NK-92 treated with Interleukin-12 subunit alpha and Interleukin-12 subunit beta, amount 100 ng/mL, for 24 hours (cell line): ENCODE measurements around the gene EPB41.
"Not testable (repeated sequence)": the region's sequence is repeated elsewhere in the genome, so short reads cannot be mapped to it uniquely, and the experiment has no call there.

Experiments
- DNase-seq: peaks from one replicate; lab custom pipeline; 2025; lab: John Stamatoyannopoulos, UW

EPB41 gene

DNA sequence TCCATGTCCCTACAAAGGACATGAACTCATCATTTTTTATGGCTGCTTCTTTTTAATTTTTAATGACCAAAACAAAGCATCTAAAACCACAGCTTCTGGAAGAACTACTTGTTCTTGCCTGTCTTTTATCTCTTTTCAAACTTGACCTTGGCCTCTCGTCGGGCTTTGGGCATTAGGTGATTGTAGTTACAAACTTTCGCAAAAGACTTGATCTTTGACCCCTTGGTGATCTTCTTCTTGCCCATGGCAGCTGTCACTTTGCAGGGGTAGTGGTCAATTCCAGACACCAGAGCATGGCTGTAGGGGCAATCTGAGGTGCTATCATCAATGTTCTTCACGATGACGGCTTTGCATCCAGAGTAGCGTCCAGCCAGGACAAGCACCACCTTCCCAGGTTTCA, 67.8 kb downstream of the EPB41 start:
- no peak for DNase-seq

GRCh38 chr1:28983091-28983490, 68.7 kb downstream of the EPB41 start:
- DNase-seq: no peak

DNA sequence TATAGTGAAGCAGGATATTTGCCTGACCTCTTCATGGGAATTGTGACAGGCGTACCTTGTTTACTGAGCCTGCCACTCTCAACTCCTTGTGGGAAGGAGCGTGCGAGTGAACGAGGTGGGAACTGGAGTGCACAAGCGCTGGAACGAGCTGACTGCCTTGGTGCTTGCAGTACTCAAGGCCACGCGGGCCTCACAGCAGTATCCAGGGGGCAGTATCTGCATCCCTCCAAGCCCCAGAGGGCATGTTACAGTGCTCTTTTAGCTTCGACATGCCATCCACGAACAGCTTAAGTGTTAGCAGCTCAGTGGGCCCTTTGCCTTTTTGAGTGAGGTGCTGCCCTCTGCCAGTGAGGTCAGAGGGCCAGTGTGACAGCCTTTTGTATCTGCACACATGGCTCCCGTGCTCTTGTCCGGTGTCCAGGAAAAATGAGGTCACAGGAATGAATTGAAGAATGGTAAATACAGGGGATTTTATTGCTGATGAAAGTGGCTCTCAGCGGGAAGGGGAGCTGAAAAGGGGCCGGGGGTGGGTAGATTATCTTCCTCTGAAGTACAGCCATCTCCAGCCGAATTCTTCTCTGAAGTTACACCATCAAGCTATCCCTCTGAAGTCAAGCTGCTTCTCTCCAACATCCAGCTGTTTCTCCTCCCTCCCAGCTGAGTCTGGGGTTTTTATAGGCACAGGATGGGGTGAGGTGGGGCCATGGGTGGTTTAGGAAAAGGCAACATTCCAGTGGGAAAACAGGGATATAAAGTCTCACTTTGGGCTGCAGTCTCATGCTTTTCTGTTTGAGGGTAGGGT, 69.3 kb downstream of the EPB41 start:
- DNase-seq: no peak

- DNase-seq: no peak
These were observed 69.9 kb downstream of the EPB41 start for GRCh38 chr1:28984311-28984684.

- DNase-seq: no peak
These were observed 71.1 kb downstream of the EPB41 start for GRCh38 chr1:28985427-28985826.

GRCh38 chr1:28986306-28986910, 72.0 kb downstream of the EPB41 start:
- no peak for DNase-seq

- no peak for DNase-seq
These were observed 88.4 kb downstream of the EPB41 start for GRCh38 chr1:29002792-29003191.

DNA sequence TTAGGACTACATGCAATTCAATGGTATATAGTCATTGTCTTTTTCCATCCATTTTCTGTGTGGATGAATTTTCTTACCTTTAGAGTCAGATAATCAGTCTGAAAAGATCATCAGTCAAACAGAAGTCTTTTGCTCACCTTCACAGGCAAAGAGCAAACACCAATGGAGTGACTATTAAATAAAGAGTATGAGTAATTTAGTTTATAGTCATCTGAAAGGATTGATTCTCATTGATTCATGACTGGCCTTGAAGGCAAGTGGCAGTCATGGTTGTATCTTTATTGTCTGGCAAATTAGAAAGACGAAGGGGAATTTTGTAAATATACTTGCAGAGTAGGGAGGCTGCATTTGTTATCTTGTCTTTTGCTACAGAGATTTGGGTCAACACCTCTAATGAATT, 89.9 kb downstream of the EPB41 start:
- no peak for DNase-seq

GRCh38 chr1:29004798-29005197, 90.4 kb downstream of the EPB41 start:
- DNase-seq: no peak

DNA sequence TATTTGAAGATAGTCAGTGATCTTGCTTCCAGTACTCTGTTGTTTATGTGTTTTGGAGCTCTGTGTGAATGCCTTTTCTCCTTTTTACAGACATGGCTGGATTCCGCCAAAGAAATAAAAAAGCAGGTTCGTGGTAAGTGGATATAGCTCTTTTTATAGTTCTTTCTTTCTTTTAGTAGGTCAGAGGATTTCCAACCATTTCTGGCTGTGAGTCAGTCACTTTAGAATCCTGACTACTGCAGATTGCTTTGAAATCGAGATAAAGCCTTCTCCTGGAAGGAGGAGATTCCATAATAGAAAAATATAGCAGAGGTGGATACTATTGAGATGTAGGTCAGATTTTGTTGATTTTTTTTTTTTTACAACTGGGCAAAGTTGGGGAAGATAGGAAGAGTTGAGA, 97.4 kb downstream of the EPB41 start:
- DNase-seq: no peak

DNA sequence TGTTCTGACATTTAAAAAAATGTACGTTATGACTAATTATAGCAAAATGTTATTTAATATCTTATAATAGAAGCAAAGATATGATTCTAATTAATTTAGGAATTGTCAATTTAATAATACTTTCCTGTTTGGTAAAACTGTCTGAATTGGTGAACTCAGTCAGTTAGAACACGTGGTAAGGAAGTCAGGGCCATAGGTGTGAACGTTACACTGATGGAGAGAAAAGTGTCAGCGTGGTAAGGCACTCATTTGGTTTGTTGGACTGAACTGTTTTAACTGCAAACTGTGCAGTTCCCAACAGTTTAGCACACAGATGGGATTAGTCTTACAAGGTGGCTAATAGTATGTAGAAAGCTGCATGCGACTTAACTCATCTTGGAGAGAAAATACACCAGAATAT, 102.9 kb downstream of the EPB41 start:
- DNase-seq: no peak

DNA sequence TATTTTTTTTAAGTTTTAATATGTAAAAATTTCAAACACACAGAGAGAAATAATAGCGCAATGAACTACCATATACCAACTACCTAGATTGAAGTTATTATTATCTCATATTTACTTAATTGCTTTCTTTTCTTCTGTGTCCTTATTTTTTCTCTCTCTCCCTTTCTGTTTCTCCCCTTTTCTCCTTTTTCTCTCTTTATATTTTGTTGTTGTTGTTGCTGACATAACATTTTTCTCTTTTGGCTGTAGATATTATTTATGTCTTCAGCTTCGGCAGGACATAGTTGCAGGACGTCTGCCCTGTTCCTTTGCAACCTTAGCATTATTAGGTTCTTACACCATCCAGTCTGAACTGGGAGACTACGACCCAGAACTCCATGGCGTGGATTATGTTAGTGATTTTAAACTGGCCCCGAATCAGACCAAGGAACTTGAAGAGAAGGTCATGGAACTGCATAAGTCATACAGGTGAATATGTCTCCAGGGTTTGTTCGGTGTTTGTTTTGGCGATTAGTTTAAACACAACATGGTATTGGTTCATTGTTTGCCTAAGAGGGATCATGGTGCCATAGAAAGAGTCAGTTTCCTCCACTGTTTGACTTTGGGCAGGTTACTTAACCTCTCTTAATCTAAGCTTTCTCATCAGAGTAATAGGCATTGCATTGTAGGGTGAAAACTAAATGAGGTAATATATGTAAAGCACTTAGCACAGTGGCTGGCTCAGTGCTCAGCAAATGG, 103.8 kb downstream of the EPB41 start:
- no peak for DNase-seq

GRCh38 chr1:29022620-29023019, 108.3 kb downstream of the EPB41 start:
- DNase-seq: no peak

GRCh38 chr1:29029667-29030066, 115.3 kb downstream of the EPB41 start:
- DNase-seq: no peak

DNA sequence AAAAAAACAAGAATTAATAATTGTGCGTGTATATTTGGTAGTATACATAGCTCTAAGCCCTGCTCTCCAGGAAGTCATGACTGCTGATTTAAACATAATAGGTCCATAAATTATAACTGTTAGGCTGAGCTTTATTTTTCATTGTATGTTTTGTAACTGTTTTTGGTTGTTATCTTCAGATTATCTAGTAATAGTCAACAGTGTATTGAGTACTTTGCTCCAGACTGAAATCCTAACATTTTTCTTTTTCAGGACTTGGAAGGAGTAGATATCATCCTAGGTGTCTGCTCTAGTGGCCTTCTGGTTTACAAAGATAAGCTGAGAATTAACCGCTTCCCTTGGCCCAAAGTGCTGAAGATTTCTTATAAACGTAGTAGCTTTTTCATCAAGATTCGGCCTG, 118.5 kb downstream of the EPB41 start:
- no peak for DNase-seq

DNA sequence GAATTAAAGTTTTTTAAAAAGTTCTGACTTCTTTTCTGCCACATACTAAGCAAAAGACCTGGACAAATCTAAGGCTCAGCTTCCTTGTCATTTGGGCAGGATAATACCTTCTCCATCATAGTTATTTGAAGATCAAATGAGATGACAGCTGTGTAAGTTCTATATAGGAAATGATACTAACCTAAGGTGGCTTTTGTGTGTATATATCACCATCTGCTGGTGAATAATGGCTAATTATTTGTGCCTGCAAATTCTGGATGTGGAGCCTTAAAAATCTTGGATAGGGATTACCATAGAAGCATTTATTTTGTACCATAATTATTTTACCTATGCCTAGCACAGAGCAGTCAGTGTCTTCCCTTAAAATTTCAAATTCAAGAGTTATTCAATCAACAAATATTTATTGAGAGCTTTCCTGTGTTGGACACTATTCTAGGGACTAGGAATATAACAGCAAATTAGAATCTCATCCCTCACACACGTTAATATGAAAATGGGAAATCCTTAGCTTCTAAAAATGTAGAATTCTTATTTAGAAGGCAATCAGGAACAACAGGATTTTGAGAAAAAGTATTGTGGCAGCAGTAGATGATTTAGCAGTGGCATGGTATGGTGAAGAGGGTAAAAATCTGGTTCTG, 119.6 kb downstream of the EPB41 start:
- DNase-seq: no peak

- DNase-seq: no peak
These were observed 129.1 kb downstream of the EPB41 start for GRCh38 chr1:29043274-29043965.

DNA sequence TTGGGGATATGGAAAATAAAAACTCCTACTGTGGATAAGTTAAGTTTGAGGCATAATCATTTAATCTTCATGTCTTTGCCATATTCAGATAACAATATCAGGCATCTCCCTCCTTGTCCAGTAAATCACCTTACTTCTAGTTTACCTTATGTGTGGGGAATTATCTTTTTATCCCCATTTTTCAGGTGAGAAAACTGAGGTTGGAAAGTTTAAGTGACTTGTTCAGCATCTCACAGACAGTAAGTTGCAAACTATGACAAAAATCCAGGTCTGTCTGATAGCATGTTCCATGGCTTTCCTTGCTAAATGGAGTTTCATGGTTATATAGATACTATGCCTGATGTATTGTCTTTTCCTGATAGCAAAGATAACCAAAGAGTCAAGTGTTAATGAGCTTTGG, 129.6 kb downstream of the EPB41 start:
- DNase-seq: no peak

- not testable (repeated sequence) for DNase-seq
These were observed 131.3 kb downstream of the EPB41 start for GRCh38 chr1:29045663-29046062.

DNA sequence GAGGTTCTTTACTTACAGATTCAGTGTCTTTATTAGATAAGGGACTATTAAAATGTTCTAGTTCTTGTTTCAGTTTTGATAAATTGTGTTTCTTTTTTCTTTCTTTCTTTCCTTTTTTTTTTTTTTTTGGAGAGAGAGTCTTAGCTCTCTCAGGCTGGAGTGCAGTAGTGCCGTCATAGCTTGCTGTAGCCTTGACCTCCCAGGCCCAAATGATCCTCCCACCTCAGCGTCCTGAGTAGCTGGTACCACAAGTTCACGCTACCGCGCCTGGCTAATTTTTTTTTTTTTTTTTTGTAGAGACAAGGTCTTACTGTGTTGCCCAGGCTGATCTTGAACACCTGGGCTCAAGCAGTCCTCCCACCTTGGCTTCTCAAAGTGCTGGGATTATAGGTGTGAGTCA, 132.8 kb downstream of the EPB41 start:
- DNase-seq: no peak

- DNase-seq: no peak
These were observed 135.8 kb downstream of the EPB41 start for GRCh38 chr1:29050166-29050565.

GRCh38 chr1:29052100-29052499, 137.7 kb downstream of the EPB41 start:
- no peak for DNase-seq
